ENCODE data around the gene EVA1C.

GRCh38 chr21:32472890-32473765 lies 60.6 kb downstream of the EVA1C start:
- TF ChIP-seq CTCF (IDR thresholded peaks at IDR 0.05): no peak
- no peak for TF ChIP-seq POLR2A (IDR thresholded peaks at IDR 0.05)
- no peak for TF ChIP-seq EP300 (IDR thresholded peaks at IDR 0.05)
- TF ChIP-seq POLR2AphosphoS5 (IDR thresholded peaks at IDR 0.05): no peak

All from upper lobe of left lung (tissue), 4 donors.